ENCODE data around the gene FAM217A. TPM values are rescaled to one million over a fixed set of nuclear protein-coding genes. Genes with fewer than 3 reads are reported as not detected.

FAM217A gene
- total and polyA plus RNA-seq, 2 of the 8 experiments (the other 6 are each of a cell fraction or from before 2014, with no cell fraction given), result 0.03 TPM; not detected in 1

- TF ChIP-seq KDM4A (IDR thresholded peaks at IDR 0.05; ENCODE audit: low read depth, low read length, severe bottlenecking) (no peak), SRF (IDR thresholded peaks at IDR 0.05; ENCODE audit: low read depth, low read length) (no peak), SP4 (IDR thresholded peaks at IDR 0.05; ENCODE audit: low read length) (no peak)
Measured at GRCh38 chr6:4041480-4041879, 37.5 kb downstream of the FAM217A start (continued).

Measured in H1 (cell line).